Neutrophil (primary cell): Measurements from ENCODE around the gene LIMS2.

Experiments used
- H3K27ac ChIP-seq: fragments of 200-600 bp; sonication (generic); 2 replicates; pipeline ENCODE4 v1.5.1; 2016; ENCODE audit warnings: mild to moderate bottlenecking, moderate library complexity
- H3K27me3 ChIP-seq: fragments of 200-600 bp; sonication (generic); 2 replicates; pipeline ENCODE4 v1.6.0; 2016; ENCODE audit warnings: mild to moderate bottlenecking
- H3K36me3 ChIP-seq: fragments of 200-600 bp; sonication (generic); 2 replicates; pipeline ENCODE4 v1.5.1; 2017
- H3K4me1 ChIP-seq, 2 experiments: fragments of 200-600 bp in 1 of 2; sonication (generic) in 1 of 2; 1 replicate in 1 of 2; 2 replicates in 1 of 2; pipeline versions ENCODE4 v1.5.1 to v1.6.1; 2013 to 2016; ENCODE audit warnings: low read depth in 1 of 2, low read length in 1 of 2, mild to moderate bottlenecking in 1 of 2, moderate library complexity in 1 of 2; ENCODE audit not compliant: control insufficient read depth in 1 of 2, insufficient read depth in 1 of 2
- H3K4me3 ChIP-seq, 2 experiments: fragments of 200-600 bp in 1 of 2; sonication (generic) in 1 of 2; 1 replicate in 1 of 2; 2 replicates in 1 of 2; pipeline ENCODE4 v1.5.1; 2013 to 2016; ENCODE audit warnings: low read depth in 1 of 2, low read length in 1 of 2, mild to moderate bottlenecking in 1 of 2, moderate library complexity in 1 of 2
- H3K9me3 ChIP-seq: fragments of 200-600 bp; sonication (generic); 2 replicates; pipeline ENCODE4 v1.5.1; 2016
- TF ChIP-seq, protein P1 (sequence below): fragments of 200-600 bp; sonication (generic); IDR thresholded peaks from 2 replicates; pipeline ENCODE4 v1.5.1; 2016; ENCODE audit warnings: antibody characterized with exemption

The LIMS2 gene

DNA sequence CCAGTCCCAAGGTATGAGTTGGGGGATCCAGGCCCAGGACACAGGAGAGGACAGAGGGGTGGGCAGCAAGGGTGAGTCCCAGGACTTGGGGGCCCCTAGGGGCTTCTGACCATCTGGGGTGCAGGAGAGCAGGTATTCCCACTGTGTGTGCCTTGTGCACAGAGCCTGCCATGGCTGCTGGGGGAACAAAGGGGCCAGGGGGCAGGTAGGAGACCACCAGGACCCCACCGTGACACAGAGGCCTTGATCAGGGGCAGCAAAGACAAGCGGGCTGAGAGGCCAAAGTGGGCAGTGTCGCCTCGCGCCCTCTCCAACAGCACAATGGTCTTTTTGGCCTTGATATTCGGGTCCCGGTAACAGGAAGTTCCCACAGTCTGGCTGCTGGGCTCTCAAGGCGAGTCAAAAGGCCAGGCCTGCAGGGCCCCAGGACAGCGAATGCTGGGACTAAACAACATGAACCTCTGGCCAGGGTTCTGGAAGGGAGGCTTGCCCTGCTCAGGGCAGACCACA, 41.7 kb downstream of the LIMS2 start:
- Histone ChIP-seq H3K4me3 (no peak overlapping the region), H3K4me1 (peaks cover 38 to 73% of the 10 kb centered on the region in 2 experiments)

DNA sequence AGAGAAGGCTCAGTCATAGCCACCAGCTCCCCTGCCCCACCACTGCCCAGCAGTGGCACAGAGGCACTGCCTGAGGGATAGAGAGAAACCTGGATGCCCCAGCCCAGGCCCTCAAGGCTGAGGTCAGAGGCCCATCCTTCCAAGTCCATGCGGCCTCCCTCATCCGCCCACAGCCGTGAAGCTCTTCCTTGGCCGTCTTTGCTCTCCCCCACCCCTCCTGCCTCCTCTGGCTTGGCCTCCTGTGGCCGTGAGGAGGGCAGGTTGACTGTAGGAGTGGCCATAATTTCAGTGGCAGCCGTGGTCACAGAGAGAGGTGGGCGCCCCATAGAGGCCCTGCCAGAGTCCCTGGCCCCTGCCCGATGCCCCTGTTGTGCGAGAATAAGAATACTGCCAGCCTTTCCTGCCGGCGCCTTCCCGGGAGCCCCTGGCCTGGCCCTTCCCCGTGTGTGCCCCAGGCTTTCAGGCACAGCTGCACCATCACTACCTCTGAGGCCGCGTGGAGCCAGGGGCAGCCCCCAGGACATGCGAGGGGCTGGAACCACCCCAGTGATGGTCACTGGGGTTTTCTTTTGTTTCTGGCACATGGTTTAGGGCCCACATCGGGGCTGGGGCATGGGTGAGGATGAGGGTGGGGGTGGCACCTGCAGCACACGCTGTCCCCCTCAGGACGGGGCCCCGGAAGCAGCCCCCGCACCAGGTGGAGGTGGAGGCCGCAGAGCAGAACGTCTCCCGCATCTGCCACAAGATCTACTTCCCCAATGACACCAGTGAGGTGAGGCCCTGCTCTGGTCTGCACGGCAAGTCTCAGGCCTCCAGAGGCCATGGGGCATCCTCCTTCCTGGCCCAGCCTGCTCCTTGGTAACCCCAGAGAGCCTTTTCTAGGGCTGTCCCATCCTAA, 42.5 kb downstream of the LIMS2 start:
- H3K4me3 ChIP-seq, result no peak overlapping the region
- TF ChIP-seq, protein P1, sequence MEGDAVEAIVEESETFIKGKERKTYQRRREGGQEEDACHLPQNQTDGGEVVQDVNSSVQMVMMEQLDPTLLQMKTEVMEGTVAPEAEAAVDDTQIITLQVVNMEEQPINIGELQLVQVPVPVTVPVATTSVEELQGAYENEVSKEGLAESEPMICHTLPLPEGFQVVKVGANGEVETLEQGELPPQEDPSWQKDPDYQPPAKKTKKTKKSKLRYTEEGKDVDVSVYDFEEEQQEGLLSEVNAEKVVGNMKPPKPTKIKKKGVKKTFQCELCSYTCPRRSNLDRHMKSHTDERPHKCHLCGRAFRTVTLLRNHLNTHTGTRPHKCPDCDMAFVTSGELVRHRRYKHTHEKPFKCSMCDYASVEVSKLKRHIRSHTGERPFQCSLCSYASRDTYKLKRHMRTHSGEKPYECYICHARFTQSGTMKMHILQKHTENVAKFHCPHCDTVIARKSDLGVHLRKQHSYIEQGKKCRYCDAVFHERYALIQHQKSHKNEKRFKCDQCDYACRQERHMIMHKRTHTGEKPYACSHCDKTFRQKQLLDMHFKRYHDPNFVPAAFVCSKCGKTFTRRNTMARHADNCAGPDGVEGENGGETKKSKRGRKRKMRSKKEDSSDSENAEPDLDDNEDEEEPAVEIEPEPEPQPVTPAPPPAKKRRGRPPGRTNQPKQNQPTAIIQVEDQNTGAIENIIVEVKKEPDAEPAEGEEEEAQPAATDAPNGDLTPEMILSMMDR, result no peak
- peaks cover 31 to 66% of the 10 kb centered on the region in 2 experiments for H3K4me1 ChIP-seq
- no peaks in the 10 kb centered on the region for H3K36me3 ChIP-seq
- no peaks in the 10 kb centered on the region for H3K9me3 ChIP-seq
- H3K27me3 ChIP-seq, result no peaks in the 10 kb centered on the region
- peak overlapping the region; percentile 99 for H3K27ac ChIP-seq

More for the DNA sequence above, 41.7 kb downstream of the LIMS2 start:
- Histone ChIP-seq H3K9me3 (no peaks in the 10 kb centered on the region), H3K27ac (peak overlapping the region; percentile 99), H3K27me3 (no peaks in the 10 kb centered on the region), H3K36me3 (no peaks in the 10 kb centered on the region)
- TF ChIP-seq, protein P1, result no peak

DNA sequence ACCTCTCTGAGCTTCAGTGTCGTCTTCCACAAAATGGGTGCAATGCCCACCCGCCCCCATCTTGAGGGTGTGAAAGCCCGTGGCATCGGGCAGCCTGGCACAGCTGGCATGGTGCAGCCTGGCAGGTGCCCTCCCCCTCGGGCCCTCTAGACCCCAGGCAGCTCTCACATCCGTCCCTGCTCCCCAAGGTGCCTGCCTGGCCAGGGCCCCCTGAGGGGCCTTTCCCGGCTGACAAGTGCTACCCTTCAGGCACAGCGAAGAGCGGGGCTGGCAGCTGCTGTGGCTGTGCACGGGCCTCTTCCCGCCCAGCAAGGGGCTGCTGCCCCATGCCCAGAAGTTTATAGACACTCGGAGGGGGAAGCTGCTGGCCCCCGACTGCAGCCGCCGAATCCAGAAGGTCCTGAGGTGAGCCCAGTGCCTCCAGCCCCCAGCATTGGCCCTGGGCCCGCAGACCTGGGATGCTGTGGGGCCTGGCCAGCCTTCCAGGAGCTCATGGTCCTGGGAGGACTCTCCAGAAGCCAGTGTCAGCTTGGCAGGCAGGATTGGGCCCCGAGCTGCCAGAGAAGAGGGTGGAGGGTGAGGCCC, 43.2 kb downstream of the LIMS2 start:
- Histone ChIP-seq H3K4me3 (no peak overlapping the region), H3K36me3 (no peaks in the 10 kb centered on the region), H3K4me1 (peaks cover 24 to 58% of the 10 kb centered on the region in 2 experiments), H3K27ac (peak overlapping the region; percentile 99), H3K27me3 (no peaks in the 10 kb centered on the region), H3K9me3 (no peaks in the 10 kb centered on the region)
- TF ChIP-seq, protein P1, result no peak

DNA sequence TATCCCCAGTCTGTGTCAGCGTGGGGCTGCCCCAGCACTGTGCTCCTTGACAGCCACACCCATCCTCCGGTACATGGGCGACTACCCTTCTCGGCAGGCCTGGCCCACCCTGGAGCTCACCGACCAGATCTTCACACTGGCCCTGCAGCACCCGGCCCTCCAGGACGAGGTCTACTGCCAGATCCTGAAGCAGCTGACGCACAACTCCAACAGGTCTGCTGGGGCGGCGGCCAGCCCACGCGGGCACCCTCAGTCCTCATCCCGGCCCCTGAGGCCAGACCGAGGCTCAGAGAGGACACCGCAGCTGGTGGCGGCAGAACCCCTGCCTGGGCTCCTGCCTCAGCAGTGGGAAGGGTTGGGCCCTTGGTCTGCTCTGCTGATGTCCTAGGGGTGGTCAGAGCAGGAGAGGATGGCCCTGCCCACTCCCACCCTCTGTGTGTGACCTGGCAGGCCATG, 43.8 kb downstream of the LIMS2 start:
- TF ChIP-seq, protein P1, result no peak
- no peaks in the 10 kb centered on the region for H3K36me3 ChIP-seq
- peaks cover 18 to 53% of the 10 kb centered on the region in 2 experiments for H3K4me1 ChIP-seq
- H3K27me3 ChIP-seq, result no peaks in the 10 kb centered on the region
- no peak overlapping the region for H3K4me3 ChIP-seq
- no peak overlapping the region for H3K27ac ChIP-seq
- no peaks in the 10 kb centered on the region for H3K9me3 ChIP-seq

DNA sequence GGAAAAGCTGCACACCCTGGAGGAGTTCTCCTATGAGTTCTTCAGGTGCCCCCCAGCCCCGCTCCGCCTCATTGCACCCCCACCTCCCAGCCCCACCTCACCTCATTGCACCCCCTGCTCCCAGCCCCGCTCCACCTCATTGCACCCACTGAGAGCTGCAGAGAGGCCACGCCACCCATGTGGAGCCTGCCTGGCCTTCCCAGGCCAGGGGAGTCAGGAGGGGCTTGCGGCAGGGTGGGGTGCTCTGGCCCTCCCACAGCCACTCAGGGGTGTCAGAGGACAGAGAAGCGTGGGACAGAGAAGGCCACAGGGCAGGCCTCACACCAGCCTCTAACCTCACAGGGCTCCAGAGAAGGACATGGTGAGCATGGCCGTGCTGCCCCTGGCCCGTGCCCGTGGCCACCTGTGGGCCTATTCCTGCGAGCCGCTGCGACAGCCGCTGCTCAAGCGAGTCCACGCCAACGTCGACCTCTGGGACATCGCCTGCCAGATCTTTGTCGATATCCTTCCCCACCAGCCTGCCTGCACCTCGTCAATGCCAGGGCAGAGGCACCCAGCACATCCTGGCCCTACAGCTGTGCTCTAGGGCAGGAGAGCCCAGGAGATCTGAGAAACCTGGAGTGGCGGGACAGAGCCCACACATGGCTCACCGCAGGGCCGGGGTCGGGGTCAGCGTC, 44.3 kb downstream of the LIMS2 start:
- H3K4me3 ChIP-seq, result no peak overlapping the region
- TF ChIP-seq, protein P1, result no peak

More for the DNA sequence above, 44.3 kb downstream of the LIMS2 start:
- H3K36me3 ChIP-seq, result no peaks in the 10 kb centered on the region
- no peaks in the 10 kb centered on the region for H3K9me3 ChIP-seq
- H3K27ac ChIP-seq, result peak overlapping the region; percentile 50
- H3K4me1 ChIP-seq, result peaks cover 13 to 47% of the 10 kb centered on the region in 2 experiments
- H3K27me3 ChIP-seq, result no peaks in the 10 kb centered on the region
